OCI-LY1 (cell line): ENCODE measurements around the gene TMC6.

ENCODE experiments used
- H2AFZ ChIP-seq: fragments of 200-600 bp; sonication (generic), shearing (Covaris generic); 2 replicates; pipeline ENCODE4 v1.6.0; 2014; ENCODE audit warnings: antibody characterized with exemption, mild to moderate bottlenecking, low read length
- H3F3A ChIP-seq: fragments of 200-600 bp; sonication (generic), shearing (Covaris generic); 2 replicates; pipeline ENCODE4 v1.6.0; 2014; ENCODE audit warnings: mild to moderate bottlenecking, antibody characterized with exemption, low read length, moderate library complexity; ENCODE audit not compliant: insufficient read depth
- H3K27ac ChIP-seq: fragments of 200-600 bp; sonication (generic); 2 replicates; pipeline ENCODE4 v1.5.1; 2014; ENCODE audit warnings: low read length, mixed run types, mild to moderate bottlenecking, low read depth; ENCODE audit not compliant: poor library complexity, severe bottlenecking
- H3K27me3 ChIP-seq: fragments of 200-600 bp; sonication (generic); 2 replicates; pipeline ENCODE4 v1.6.0; 2014; ENCODE audit warnings: antibody characterized with exemption, mild to moderate bottlenecking, low read length, moderate library complexity; ENCODE audit not compliant: insufficient read depth
- H3K36me3 ChIP-seq: fragments of 200-600 bp; sonication (generic); 2 replicates; pipeline ENCODE4 v1.6.1; 2014; ENCODE audit warnings: mild to moderate bottlenecking, antibody characterized with exemption, low read length, moderate library complexity, mixed read lengths; ENCODE audit not compliant: insufficient read depth
- H3K4me1 ChIP-seq: fragments of 200-600 bp; sonication (generic); 2 replicates; pipeline ENCODE4 v1.5.1; 2014; ENCODE audit warnings: mild to moderate bottlenecking, low read length, moderate library complexity; ENCODE audit not compliant: insufficient read depth, severe bottlenecking
- H3K4me2 ChIP-seq: fragments of 200-600 bp; sonication (generic), shearing (Covaris generic); 2 replicates; pipeline ENCODE4 v1.6.1; 2014; ENCODE audit warnings: low read length
- H3K4me3 ChIP-seq: fragments of 200-600 bp; sonication (generic); 2 replicates; pipeline ENCODE4 v1.5.1; 2014; ENCODE audit warnings: low read length, low read depth, mild to moderate bottlenecking, mixed read lengths; ENCODE audit not compliant: poor library complexity, severe bottlenecking
- H3K79me2 ChIP-seq: fragments of 200-600 bp; shearing (Covaris generic); 2 replicates; pipeline ENCODE4 v1.6.1; 2016; ENCODE audit warnings: mixed run types, low read length, mixed read lengths; ENCODE audit not compliant: insufficient read depth
- H3K9ac ChIP-seq: fragments of 200-600 bp; sonication (generic), shearing (Covaris generic); 2 replicates; pipeline ENCODE4 v1.6.1; 2014; ENCODE audit warnings: mild to moderate bottlenecking, low read length, mixed read lengths
- H3K9me2 ChIP-seq: fragments of 200-600 bp; sonication (generic), shearing (Covaris generic); 2 replicates; pipeline ENCODE4 v1.6.1; 2014; ENCODE audit warnings: low read depth, mild to moderate bottlenecking, low read length, mixed read lengths
- H3K9me3 ChIP-seq: fragments of 200-600 bp; shearing (Covaris generic); 2 replicates; pipeline ENCODE4 v1.6.1; 2014; ENCODE audit warnings: low read length, mixed read lengths
- H4K20me1 ChIP-seq: fragments of 200-600 bp; sonication (generic), shearing (Covaris generic); 2 replicates; pipeline ENCODE4 v1.6.0; 2016; ENCODE audit warnings: mild to moderate bottlenecking, low read length; ENCODE audit not compliant: insufficient read depth
- EZH2 ChIP-seq: fragments of 200-600 bp; sonication (generic), shearing (Covaris generic); IDR thresholded peaks from 2 replicates; pipeline ENCODE4 v1.8.0; 2017; ENCODE audit warnings: borderline replicate concordance, mixed run types, mild to moderate bottlenecking, antibody characterized with exemption, low read length, moderate library complexity, mixed read lengths
- TF ChIP-seq, protein P1 (sequence below): fragments of 200-600 bp; sonication (generic), shearing (Covaris generic); IDR thresholded peaks from 2 replicates; pipeline ENCODE4 v1.5.1; 2017; ENCODE audit warnings: mild to moderate bottlenecking, antibody characterized with exemption, low read length, moderate library complexity, mixed read lengths

The TMC6 gene

DNA sequence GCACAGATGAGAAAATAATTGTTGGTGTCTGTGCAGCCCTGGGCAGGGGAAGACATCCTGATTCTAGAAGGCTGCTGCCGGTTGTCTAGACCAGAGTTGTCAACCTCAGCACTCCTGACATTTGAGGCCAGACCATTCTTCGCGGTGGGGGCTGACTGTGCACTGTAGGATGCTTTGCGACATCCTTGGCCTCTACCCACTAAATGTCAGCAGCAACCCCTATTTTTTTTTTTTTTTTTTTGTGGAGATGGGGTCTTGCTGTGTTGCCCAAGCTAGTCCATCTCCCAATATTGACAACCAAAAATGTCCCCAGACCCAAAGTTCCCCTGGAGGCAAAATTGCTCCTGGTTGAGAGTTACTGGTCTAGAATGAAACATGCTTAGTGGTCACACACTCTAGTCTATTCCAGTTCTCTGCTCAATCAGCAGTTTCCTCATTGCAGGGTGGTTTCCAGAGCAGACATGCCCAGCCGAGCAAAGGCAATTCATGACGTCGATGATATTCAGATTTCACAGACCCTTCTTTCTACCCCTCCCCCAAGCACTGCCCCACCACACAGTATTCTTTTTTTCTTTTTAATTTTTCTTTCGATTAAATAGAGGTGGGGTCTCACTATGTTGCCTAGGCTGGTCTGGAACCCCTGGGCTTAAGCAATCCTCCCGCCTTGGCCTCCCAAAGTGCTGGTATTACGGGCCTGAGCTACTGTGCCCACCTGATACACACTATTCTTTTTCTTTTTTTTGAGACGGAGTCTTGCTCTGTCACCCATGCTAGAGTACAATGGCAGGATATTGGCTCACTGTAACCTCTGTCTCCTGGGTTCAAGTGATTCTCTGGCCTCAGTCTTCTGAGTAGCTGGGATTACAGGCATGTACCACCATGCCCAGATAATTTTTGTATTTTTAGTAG lies 26.6 kb upstream of the TMC6 start:
- no peaks in the 10 kb centered on the region for H3K36me3 ChIP-seq
- no peak overlapping the region for H3K4me3 ChIP-seq
- H4K20me1 ChIP-seq: no peaks in the 10 kb centered on the region
- no peaks in the 10 kb centered on the region for H3K27me3 ChIP-seq
- H3K27ac ChIP-seq: peak overlapping the region; percentile 92
- H3K79me2 ChIP-seq: no peaks in the 10 kb centered on the region
- H3K9ac ChIP-seq: no peak overlapping the region
- no peaks in the 10 kb centered on the region for H3F3A ChIP-seq
- no peaks in the 10 kb centered on the region for H3K9me2 ChIP-seq
- H3K4me2 ChIP-seq: no peak overlapping the region
- no peak overlapping the region for H2AFZ ChIP-seq
- TF ChIP-seq EZH2: no peak
- TF ChIP-seq, protein P1, sequence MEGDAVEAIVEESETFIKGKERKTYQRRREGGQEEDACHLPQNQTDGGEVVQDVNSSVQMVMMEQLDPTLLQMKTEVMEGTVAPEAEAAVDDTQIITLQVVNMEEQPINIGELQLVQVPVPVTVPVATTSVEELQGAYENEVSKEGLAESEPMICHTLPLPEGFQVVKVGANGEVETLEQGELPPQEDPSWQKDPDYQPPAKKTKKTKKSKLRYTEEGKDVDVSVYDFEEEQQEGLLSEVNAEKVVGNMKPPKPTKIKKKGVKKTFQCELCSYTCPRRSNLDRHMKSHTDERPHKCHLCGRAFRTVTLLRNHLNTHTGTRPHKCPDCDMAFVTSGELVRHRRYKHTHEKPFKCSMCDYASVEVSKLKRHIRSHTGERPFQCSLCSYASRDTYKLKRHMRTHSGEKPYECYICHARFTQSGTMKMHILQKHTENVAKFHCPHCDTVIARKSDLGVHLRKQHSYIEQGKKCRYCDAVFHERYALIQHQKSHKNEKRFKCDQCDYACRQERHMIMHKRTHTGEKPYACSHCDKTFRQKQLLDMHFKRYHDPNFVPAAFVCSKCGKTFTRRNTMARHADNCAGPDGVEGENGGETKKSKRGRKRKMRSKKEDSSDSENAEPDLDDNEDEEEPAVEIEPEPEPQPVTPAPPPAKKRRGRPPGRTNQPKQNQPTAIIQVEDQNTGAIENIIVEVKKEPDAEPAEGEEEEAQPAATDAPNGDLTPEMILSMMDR: no peak
- peaks cover 53% of the 10 kb centered on the region for H3K4me1 ChIP-seq
- no peaks in the 10 kb centered on the region for H3K9me3 ChIP-seq

DNA sequence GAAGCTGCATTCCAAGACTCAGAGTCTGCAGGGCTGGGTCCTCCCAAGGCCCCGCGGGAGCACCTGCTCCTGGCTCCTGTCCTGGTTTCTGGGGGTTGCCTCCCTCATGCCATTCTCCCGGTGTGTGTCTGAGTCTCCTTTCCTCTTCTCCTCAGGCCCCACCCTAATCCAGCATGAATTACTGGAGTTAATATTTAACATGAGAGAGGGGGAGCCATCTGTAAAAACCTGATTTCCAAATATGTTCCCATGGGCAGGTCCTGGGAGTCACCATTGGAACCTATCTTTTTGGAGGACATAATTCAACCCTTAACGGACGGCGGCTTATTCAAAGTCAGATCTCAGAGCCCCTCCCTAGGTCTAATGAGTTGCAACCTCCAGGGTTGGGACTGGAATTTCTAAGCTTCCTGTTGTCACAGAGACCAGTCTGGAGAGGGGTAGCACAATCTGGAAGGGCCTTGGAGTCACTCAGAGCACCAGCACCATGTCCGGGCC lies 23.0 kb upstream of the TMC6 start:
- H3K9ac ChIP-seq: no peak overlapping the region; the same call in 1 of the 2 replicates
- no peaks in the 10 kb centered on the region for H3K9me3 ChIP-seq
- peak overlapping the region; percentile 23 for H3K27ac ChIP-seq
- no peaks in the 10 kb centered on the region for H3F3A ChIP-seq
- no peaks in the 10 kb centered on the region for H4K20me1 ChIP-seq
- no peak overlapping the region for H2AFZ ChIP-seq
- peaks cover 69% of the 10 kb centered on the region for H3K4me1 ChIP-seq
- no peaks in the 10 kb centered on the region for H3K79me2 ChIP-seq
- H3K4me2 ChIP-seq: no peak overlapping the region
- no peak overlapping the region for H3K4me3 ChIP-seq
- no peaks in the 10 kb centered on the region for H3K9me2 ChIP-seq
- no peaks in the 10 kb centered on the region for H3K36me3 ChIP-seq
- TF ChIP-seq, protein P1: no peak
- TF ChIP-seq EZH2: no peak
- H3K27me3 ChIP-seq: no peaks in the 10 kb centered on the region

DNA sequence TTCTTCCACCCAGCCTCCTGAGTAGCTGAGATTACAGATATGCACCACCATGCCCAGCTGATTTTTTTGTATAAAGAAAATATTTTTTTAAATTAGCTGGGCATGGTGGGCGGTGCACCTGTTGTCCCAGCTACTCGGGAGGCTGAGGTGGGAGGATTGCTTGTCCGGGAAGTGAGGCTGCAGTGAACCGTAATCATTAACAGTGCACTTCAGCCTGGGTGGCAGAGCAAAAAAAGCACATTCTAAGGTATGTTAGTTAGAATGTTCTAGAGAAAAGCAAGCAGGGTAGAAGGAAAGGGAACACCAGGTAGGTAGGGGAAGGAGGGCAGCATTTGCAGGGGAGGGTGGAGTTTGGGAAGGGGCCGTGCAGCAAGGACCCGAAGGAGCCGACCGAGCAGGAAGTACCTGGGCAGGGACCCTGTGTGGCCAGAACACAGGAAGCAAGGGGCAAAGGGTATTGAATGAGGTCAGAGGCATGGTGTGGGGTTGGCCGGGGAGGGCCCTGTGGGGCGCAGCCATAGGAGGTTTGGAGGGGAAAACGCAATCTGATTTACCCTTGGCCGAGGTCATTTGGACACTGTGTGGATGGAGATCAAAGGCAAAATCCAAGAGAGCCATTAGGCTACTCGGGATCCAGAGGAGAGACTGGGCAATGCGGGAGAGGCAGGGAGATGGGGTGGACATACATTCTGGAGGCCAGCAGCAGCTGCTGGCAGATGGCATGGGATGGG lies 19.9 kb upstream of the TMC6 start:
- no peaks in the 10 kb centered on the region for H3F3A ChIP-seq
- no peak overlapping the region for H3K9ac ChIP-seq
- no peaks in the 10 kb centered on the region for H3K79me2 ChIP-seq
- H3K9me3 ChIP-seq: no peaks in the 10 kb centered on the region
- TF ChIP-seq EZH2: no peak
- TF ChIP-seq, protein P1: no peak
- no peak overlapping the region for H2AFZ ChIP-seq
- H3K4me1 ChIP-seq: peaks cover 50% of the 10 kb centered on the region
- H3K27ac ChIP-seq: peak overlapping the region; percentile 61
- H4K20me1 ChIP-seq: no peaks in the 10 kb centered on the region
- no peaks in the 10 kb centered on the region for H3K9me2 ChIP-seq
- no peak overlapping the region for H3K4me2 ChIP-seq
- no peaks in the 10 kb centered on the region for H3K27me3 ChIP-seq
- no peak overlapping the region for H3K4me3 ChIP-seq
- no peaks in the 10 kb centered on the region for H3K36me3 ChIP-seq
